Sigmoid colon (tissue), 7 donors: ENCODE results near the gene GRP. TPM values are rescaled to one million over a fixed set of nuclear protein-coding genes. Genes with fewer than 3 reads are reported as not detected.

ENCODE experiments used
- DNase-seq: peaks from one replicate; pipeline ENCODE4 v3.0.0-alpha.2; 2019
- H3K27ac ChIP-seq, 4 donors: fragments of 200-600 bp; sonication (generic); one replicate each; pipeline ENCODE4 v1.5.1; 2016 to 2019; ENCODE audit warnings: mild to moderate bottlenecking in 1 of 4
- H3K27me3 ChIP-seq, 3 donors: fragments of 200-600 bp; sonication (generic); one replicate each; pipeline ENCODE4 v1.5.1; 2019; ENCODE audit warnings: mild to moderate bottlenecking in 1 of 3
- H3K36me3 ChIP-seq, 4 donors: fragments of 200-600 bp; sonication (generic); one replicate each; pipeline ENCODE4 v1.5.1; 2016 to 2019
- H3K4me1 ChIP-seq, 4 donors: fragments of 200-600 bp; sonication (generic); one replicate each; pipeline ENCODE4 v1.5.1; 2017 to 2019
- H3K4me3 ChIP-seq, 4 donors: fragments of 200-600 bp; sonication (generic); one replicate each; pipeline ENCODE4 v1.5.1; 2017 to 2019; ENCODE audit warnings: mild to moderate bottlenecking in 2 of 4, moderate library complexity in 1 of 4
- H3K9me3 ChIP-seq, 4 donors: fragments of 200-600 bp in 3 of 4; sonication (generic) in 3 of 4; one replicate each; pipeline versions ENCODE4 v1.5.1 to v1.6.1; 2013 to 2019
- EP300 ChIP-seq, 4 donors: sonication (generic); formaldehyde crosslinking; IDR thresholded peaks; one replicate each; pipeline ENCODE4 v1.6.1; 2017; ENCODE audit warnings: antibody characterized with exemption in 4 of 4
- POLR2A ChIP-seq, 2 donors: fragments of 450-650 bp; IDR thresholded peaks; one replicate each; pipeline ENCODE4 v1.6.1; 2016; ENCODE audit warnings: antibody characterized with exemption in 2 of 2, mild to moderate bottlenecking in 2 of 2, moderate library complexity in 2 of 2
- POLR2AphosphoS5 ChIP-seq, 4 donors: sonication (generic); formaldehyde crosslinking; IDR thresholded peaks; one replicate each; pipeline ENCODE4 v1.6.1; 2017; ENCODE audit warnings: antibody characterized with exemption in 4 of 4
- WGBS, 2 donors: extraction: QIAGEN DNeasy Blood & Tissue Kit; methylation state at CpG; one replicate each; pipeline ENCODE4 v1.1.7; 2013; 5-methylcytosine and 5-hydroxymethylcytosine counted together
- intact Hi-C: fragments of 100-400 bp; cut with DNase I; formaldehyde crosslinking; loops from one replicate; pipeline ENCODE4 v1.15.1; 2023
- polyA plus RNA-seq, 3 donors: library from polyadenylated mRNA; stranded (reverse); fragments of 200-250 nt; gene quantifications; one replicate each; pipeline ENCODE4 v1.2.3, GENCODE V29; 2013
- total RNA-seq, 4 donors: library from RNA; depleted of rRNA; stranded (reverse); fragments of >200 nt; gene quantifications; one replicate each; pipeline ENCODE4 v1.1.0, GENCODE V29; 2016
- TF ChIP-seq, protein P1 (sequence below), 4 experiments: fragments of 450-650 bp in 3 of 4; fragments of 200-600 bp in 1 of 4; IDR thresholded peaks; one replicate each; pipeline ENCODE4 v1.5.1; 2016 to 2019; ENCODE audit warnings: antibody characterized with exemption in 4 of 4, mild to moderate bottlenecking in 3 of 4, moderate library complexity in 2 of 4
- donor health status: healthy with polysubstance abuse.
- donor health status: Bipolar disorder and iron deficiency.
- donor health status: healthy.

The GRP gene
- total and polyA plus RNA-seq, 7 donors: 0.93 to 6.6 (median 2.5) TPM; not detected in 2

DNA sequence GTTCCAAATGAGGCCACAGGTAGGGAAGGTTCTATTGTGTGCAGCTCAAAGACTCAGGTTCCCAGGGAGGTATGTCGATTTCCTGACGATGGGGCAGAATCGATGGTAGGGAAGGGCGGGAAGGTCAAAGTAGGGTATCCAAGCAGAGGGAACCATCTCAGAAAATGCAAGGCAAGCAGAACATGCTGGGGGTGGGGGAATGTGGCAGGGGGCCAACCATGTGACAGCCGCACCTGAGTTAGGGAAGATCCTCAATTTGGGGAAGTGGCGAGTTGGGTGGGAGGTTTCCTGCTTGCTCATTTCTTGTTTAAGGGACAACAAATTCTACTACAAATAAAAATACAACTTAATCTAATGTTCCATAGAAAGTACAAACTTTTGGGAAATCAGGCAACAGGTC, 21.7 kb upstream of the GRP start:
- 80 to 85% methylated on average over 6 of the region's 6 CpGs for WGBS, 2 donors
- H3K36me3 ChIP-seq: no peaks in the 10 kb centered on the region
- H3K9me3 ChIP-seq: no peaks in the 10 kb centered on the region
- H3K4me3 ChIP-seq: no peak overlapping the region
- no peaks in the 10 kb centered on the region for H3K4me1 ChIP-seq
- H3K27me3 ChIP-seq: peaks cover 0 to 3% (median 0%) of the 10 kb centered on the region in 3 donors
- intact Hi-C loops: no loop called here
- TF ChIP-seq POLR2A (IDR thresholded peaks at IDR 0.05) (no peak), EP300 (IDR thresholded peaks at IDR 0.05) (no peak), POLR2AphosphoS5 (IDR thresholded peaks at IDR 0.05) (no peak)
- TF ChIP-seq, protein P1, sequence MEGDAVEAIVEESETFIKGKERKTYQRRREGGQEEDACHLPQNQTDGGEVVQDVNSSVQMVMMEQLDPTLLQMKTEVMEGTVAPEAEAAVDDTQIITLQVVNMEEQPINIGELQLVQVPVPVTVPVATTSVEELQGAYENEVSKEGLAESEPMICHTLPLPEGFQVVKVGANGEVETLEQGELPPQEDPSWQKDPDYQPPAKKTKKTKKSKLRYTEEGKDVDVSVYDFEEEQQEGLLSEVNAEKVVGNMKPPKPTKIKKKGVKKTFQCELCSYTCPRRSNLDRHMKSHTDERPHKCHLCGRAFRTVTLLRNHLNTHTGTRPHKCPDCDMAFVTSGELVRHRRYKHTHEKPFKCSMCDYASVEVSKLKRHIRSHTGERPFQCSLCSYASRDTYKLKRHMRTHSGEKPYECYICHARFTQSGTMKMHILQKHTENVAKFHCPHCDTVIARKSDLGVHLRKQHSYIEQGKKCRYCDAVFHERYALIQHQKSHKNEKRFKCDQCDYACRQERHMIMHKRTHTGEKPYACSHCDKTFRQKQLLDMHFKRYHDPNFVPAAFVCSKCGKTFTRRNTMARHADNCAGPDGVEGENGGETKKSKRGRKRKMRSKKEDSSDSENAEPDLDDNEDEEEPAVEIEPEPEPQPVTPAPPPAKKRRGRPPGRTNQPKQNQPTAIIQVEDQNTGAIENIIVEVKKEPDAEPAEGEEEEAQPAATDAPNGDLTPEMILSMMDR (IDR thresholded peaks at IDR 0.05): no peak
- no peak overlapping the region for H3K27ac ChIP-seq
- no peak for DNase-seq

DNA sequence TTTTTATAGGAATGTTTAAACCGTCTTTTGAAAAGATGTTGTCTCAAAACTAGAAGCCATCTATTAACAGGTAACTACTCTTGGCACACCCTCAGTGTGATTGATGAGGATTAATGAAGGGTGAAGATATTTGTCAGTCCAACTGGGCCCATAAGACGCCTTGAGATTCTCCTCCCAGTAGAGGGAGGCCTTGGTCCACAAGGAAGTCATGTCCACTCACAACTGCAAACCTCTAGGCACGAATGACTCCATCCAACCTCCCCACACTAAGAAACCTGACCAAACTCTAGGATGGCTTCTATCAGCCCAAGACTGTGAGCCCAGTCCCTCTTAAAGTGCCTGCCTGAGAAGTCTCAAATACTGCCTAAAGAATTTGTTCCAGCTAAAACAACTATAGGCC, 19.2 kb upstream of the GRP start:
- Histone ChIP-seq H3K9me3 (no peaks in the 10 kb centered on the region), H3K36me3 (no peaks in the 10 kb centered on the region), H3K27me3 (peaks cover 0 to 3% (median 0%) of the 10 kb centered on the region in 3 donors), H3K4me1 (no peaks in the 10 kb centered on the region), H3K27ac (no peak overlapping the region), H3K4me3 (no peak overlapping the region)
- intact Hi-C loops: no loop called here
- TF ChIP-seq POLR2A (IDR thresholded peaks at IDR 0.05): no peak
- no peak for TF ChIP-seq EP300 (IDR thresholded peaks at IDR 0.05)
- TF ChIP-seq, protein P1 (IDR thresholded peaks at IDR 0.05): no peak
- TF ChIP-seq POLR2AphosphoS5 (IDR thresholded peaks at IDR 0.05): no peak
- 58 to 75% methylated on average over 3 of the region's 3 CpGs for WGBS, 2 donors
- DNase-seq: no peak

DNA sequence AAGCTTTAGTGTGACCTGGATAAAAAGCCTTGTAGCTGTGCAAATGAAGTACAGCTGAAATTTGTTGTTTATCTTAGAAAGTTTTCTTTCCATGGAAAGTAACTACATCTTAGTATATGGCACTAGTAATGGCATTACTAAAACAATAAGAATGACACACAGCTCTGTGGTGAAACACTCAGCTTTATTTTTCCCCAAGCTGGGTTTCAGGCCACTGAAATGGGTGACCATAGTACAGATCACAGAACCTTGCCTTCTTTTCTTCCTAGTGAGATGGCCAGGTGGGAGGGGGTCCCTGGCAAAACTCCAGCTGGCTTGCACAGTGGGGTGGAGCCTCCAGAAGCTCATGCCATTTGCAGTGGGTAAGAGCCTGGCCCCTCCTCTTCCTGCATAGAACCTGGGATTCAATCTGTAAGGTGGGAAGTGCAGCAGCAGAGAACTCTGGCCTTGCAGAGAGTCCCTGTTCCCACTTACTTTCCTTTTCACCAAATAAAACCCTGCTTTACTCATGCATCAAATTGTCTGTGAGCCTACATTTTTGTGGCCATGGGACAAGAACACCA, 17.6 kb upstream of the GRP start:
- H3K36me3 ChIP-seq: no peaks in the 10 kb centered on the region
- no peaks in the 10 kb centered on the region for H3K4me1 ChIP-seq
- no peak overlapping the region for H3K27ac ChIP-seq
- H3K9me3 ChIP-seq: no peaks in the 10 kb centered on the region
- H3K4me3 ChIP-seq: no peak overlapping the region
- no peak for DNase-seq
- peaks cover 0 to 3% (median 0%) of the 10 kb centered on the region in 3 donors for H3K27me3 ChIP-seq
- intact Hi-C loops: no loop called here
- TF ChIP-seq POLR2A (IDR thresholded peaks at IDR 0.05): no peak

DNA sequence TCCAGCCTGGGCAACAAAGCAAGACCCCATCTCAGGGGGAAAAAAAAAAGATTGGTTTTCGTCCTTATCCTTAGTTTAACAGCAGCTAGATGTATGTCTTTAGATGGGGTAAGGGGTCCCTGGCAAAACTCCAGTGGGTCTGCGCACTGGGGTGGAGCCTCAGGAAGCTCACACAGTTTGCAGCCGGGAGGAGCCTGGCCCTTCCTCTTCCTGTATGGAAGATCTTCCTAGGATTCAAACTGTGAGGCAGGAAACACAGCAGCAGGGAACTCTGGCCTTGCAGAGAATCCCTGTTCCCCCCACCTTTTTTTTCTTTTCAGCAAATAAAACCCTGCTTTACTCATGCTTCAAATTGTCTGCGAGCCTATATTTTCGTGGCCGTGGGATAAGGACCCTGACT, 12.5 kb upstream of the GRP start:
- Histone ChIP-seq H3K27me3 (peaks cover 0 to 6% (median 0%) of the 10 kb centered on the region in 3 donors), H3K27ac (no peak overlapping the region), H3K4me3 (no peak overlapping the region), H3K9me3 (no peaks in the 10 kb centered on the region), H3K4me1 (no peaks in the 10 kb centered on the region), H3K36me3 (no peaks in the 10 kb centered on the region)
- TF ChIP-seq POLR2AphosphoS5 (IDR thresholded peaks at IDR 0.05) (no peak), POLR2A (IDR thresholded peaks at IDR 0.05) (no peak), EP300 (IDR thresholded peaks at IDR 0.05) (no peak)
- TF ChIP-seq, protein P1 (IDR thresholded peaks at IDR 0.05): no peak
- WGBS, 2 donors: 73 to 75% methylated on average over 6 of the region's 6 CpGs
- intact Hi-C loops: no loop called here
- DNase-seq: no peak

DNA sequence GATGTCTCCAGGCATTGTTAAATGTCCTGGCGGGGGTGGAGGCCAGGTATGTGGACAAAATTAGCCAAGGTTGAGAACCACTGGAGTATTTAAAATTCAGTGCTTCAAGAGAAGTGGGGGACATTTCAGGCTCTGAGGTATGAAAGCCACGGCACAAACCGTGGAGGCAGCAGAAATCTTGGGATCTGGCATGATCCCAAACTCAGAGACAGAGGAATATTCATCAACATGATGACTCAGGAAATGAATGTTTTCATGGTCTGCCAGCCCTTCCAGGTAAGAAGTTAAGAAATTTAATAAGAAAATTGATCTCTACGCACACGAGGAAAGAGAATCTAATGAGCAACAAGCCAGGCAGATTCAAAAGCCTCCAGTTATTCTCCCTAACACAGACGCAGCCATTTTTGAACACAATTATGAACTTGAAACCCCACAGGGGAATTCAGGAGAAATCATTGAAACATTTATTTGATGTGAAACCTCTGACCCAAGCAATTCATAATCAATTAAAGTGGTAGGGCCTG, 11.3 kb upstream of the GRP start:
- TF ChIP-seq, protein P1 (IDR thresholded peaks at IDR 0.05): no peak
- TF ChIP-seq EP300 (IDR thresholded peaks at IDR 0.05) (no peak), POLR2AphosphoS5 (IDR thresholded peaks at IDR 0.05) (no peak), POLR2A (IDR thresholded peaks at IDR 0.05) (no peak)

More for the DNA sequence above, 11.3 kb upstream of the GRP start:
- Histone ChIP-seq H3K4me1 (no peaks in the 10 kb centered on the region), H3K9me3 (no peaks in the 10 kb centered on the region), H3K27me3 (peaks cover 0 to 6% (median 0%) of the 10 kb centered on the region in 3 donors), H3K4me3 (no peak overlapping the region), H3K27ac (no peak overlapping the region), H3K36me3 (no peaks in the 10 kb centered on the region)
- 72 to 79% methylated on average over 6 of the region's 6 CpGs for WGBS, 2 donors
- intact Hi-C loops: no loop called here
- no peak for DNase-seq
